CMK (cell line): ENCODE results near the gene ACTA1.
"Not testable (repeated sequence)": the region's sequence is repeated elsewhere in the genome, so short reads cannot be mapped to it uniquely, and the experiment has no call there.

ENCODE experiments used
- DNase-seq: peaks from one replicate; pipeline ENCODE4 v3.0.0-alpha.2; 2010; ENCODE audit warnings: low read depth

ACTA1 gene

DNA sequence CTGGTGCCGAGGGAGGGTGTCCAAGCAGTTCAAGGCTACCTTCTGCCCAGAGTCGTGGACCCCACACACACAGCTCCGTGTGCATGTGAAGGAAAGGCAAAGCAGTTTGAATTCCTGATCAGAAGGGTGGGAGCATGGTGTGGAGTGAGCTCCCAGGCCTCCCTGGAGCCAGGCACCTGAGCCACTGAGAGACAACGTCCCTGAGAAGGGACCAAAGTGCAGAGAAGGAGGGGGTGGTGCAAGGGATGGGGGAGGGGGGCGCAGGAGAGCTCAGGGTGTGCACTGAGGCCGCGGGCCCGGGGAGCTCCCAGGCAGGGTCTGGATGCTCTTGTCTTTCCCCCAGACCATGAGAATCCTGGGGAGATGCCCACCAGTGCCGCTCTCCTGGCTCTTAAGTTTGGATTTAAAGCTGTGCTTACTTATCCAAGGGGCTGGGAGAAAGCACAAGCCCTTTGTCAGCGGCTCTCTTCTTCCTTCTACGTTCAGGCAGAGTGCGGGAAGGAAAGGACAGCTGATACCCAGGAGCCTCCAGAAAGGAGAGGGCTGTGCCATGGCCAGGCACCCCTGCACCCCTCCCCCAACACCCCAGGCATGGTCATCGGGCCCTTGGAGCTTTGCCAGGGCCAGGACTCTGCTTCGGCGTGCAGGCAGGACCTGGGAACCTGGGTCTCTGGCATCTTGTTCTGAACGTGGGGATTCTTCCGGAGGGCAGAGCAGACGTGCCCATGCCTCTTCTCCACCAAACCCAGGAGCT is 24.1 kb downstream of the ACTA1 start:
- no peak for DNase-seq

DNA sequence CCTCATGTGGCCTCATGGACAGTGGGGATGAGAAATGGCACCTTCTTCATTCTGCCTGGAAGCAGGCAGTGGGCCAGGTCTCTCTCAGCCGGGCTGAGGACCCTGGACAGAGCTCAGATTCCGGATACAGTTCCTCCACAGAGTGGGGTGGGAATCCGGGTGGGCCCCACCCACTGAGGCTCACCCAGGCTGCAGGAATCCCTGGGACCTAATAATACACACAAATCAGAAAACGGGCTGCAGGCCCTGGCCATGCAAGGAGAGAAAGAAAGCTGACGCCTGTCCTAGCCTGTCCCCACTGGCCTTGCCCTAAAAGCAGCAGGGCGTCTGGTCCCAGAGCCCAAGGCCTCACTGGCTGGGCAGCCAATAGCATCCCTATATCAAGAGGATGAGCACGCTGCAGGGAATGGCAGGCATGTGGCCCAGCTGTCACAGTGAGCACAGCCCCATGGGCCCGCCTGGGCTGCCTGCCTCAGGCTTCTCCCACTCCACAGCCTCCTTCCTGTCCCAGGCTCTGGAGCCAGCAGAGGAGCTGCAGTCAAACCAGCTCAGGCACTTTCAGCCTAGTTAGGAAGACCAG is 25.3 kb downstream of the ACTA1 start:
- DNase-seq, result no peak

DNA sequence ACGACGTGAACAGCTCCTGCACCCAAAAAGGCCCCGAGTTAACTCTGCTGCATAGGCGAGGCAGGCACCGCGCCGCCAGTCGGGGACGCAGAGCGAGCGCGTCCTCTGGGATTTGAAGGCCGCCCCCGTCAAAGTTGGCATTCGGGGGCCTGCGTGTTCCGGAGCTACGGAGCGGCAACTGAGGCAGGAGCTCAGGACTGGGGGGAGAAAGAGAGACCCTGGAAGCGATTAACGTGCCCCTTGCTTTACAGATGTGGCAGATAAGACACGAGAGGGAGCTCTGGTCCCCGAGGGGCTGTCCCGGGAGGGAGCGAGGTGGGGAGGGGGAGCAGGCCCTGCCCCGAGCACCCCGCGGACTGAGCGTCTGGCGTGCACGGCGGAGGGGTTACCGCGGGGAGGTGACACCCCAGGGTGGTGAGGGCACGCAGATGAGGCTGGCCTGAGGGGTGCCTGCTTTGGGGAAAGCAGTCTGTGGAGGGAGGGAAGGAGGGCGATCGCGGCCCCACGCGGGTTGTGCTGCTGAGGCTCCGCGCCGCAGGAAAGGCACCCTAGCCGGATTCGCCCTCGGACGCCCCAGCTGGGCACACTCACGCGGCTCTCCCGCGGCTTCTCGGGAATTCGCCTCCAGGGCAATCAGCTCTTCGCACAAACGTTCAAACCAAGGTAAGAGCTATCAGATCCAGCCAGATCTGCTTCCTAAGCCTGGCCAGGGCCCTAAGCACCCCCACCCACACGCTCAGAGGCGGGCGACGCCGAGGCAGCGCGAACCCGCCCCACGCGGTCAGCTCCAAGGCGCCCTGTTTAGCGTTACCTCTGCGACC is 26.5 kb downstream of the ACTA1 start:
- DNase-seq, result no peak

DNA sequence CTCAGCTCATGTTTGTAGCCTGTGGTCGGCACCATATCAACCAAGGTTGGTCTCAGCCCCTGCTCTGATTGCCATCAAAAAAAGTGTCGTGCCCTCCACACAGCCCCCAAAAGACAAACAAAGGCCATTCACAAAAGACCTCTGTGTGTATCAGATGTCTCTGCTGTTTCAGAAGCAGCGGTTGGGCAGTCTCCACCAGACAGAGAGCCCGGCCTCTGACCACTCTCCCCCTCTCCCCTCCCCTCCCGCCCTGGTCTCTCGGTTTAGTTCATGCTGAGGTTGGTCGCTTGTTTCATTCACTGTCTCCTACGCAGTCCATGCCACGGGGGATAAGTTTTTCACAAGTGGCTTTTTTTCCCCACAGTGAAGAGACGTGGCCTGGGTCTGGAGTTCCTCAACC is 27.1 kb downstream of the ACTA1 start:
- no peak for DNase-seq

DNA sequence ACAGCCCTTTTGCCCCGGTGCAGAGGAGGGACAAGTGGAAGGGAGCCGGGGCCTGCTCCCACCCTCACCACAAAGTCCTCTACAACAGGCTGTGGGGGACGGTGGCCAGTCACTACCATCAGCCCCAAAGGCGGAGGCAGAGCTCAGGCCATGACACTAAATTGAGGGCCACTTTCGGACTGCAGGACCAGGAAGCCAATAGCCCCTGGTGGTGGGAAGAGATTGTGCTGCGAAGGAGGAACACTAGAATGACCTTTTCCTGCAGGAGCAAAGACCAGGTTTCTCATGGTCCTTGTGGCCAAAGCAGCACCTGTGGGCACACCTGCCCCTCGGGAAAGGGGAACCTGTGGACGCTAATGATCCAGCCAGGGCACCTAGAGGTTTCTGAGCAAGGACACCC is 30.3 kb downstream of the ACTA1 start:
- DNase-seq, result no peak

DNA sequence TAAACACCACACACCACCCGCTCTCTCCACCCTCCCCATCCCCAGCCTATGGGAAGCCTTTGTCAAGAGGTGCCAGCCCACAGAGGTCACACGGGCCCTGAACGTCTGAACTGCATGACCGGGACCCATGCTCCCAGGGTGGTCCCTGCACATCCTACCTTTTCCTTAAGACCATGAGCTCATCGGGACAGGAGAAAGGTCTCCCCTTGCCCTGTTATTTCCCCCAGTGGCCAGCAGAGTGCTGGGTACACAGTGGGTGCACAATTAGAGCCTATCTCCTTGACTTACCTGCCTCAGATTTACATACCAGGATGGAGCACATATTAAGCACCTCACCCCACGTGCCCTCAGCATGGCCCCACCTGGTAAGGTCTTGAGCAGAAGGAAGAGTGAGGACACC is 30.9 kb downstream of the ACTA1 start:
- DNase-seq, result no peak

DNA sequence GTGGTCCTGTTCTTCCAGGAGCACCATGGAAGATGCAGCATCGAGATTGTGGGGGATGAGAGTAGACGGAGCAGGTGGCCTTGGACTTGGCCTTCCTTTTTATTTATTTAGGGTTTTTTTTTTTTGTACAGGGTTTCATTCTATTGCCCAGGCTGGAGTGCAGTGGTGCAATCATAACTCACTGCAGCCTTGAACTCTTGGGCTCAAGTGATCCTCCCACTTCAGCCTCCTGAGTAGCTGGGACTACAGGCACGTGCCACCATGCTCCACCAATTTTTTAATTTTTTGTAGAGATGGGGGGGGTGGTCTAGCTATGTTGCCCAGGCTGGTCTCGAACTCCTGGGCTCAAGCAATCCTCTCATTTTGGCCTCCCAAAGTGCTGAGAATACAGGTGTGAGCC is 31.6 kb downstream of the ACTA1 start:
- DNase-seq, result not testable (repeated sequence)

DNA sequence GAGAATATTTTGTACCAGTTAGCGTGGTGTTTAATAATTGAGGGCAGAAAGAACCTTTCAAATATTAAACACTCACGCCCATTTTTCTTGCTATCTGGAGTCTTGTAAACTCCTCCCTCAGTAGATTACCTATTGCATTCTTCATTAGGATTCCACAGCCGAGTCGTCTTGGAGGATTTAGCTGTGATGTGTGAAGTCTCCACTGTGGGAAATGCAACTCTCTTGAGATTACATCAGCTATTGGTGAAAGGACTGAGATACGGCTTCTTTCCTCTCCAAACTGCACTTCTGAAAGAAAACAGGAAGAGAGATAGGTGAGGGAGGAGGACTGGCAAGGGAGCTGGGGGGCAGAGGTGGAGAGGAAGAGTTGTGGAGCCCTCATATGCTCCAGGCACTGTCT is 36.1 kb downstream of the ACTA1 start:
- DNase-seq, result no peak

DNA sequence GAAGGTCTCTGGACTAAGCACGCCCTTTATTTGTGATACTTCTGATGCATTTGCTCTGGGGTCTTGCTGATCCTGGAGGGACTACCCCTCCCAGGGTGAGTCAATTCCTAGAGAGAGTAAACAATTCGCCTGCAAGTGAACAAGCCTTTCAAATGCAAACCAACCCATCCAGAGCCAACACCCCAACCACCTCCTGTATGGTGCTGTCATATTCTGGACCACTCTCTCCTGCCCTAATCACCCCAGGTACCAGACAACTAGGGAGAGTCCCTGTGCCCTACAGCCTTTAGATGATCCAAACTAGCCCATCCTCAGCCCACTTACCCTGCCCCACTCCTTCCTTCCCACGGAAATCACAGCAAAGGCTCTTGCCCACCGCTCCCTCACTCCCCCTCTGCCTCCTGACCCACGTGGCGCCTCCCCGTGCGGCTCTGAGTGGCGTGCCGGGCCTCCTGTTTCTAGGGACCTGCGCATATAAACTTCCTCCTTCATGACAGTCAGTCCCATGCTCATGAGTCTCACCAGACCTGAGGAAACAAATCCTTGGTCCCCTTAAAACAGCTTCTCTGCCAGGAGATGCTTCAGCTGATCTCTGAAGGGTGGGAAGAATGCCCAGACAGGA is 37.2 kb downstream of the ACTA1 start:
- DNase-seq, result no peak

DNA sequence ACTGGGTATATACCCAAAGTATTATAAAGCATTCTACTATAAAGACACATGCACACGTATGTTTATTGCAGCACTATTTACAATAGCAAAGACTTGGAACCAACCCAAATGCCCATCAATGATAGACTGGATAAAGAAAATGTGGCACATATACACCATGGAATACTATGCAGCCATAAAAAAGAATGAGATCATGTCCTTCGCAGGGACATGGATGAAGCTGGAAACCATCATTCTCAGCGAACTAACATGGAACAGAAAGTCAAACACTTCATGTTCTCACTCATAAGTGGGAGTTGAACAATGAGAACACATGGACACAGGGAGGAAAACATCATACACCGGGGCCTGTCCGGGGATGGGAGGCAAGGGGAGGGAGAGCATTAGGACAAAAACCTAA is 39.4 kb downstream of the ACTA1 start:
- not testable (repeated sequence) for DNase-seq

DNA sequence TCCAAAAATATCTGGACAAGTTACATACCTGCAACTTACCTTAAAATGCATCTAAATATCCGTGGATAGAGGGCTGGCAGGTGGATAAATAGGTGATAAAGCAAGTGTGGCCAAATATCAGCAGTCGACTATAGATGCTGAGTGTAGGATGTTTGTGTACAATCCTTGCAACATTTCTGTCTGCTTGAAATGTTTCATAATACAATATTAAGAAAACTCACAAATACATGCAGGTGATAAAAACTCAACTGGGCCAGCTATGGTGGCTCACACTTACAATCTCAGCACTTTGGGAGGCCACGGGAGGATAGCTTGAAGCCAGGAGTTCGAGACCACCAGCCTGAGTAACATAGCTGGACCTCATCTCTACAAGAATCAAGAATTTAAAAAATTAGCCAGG is 41.0 kb downstream of the ACTA1 start:
- DNase-seq, result no peak

DNA sequence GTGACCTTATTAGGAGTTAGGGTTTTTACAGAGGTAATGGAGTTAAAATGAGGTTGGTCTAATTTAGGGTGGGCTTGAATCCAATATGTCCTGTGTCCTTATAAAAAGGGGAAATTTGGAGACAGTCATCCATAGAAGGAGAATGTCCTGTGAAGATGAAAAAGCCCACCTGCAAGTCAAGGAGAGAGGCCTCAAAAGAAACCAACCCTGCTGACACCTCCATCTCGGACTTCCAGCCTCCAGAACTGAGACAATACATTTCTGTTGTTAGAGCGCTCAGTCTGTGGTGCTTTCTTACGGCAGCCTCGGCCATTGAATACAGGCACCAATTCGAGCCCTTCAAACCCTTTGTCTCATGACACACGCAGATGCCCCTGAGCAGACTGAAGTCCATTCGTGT is 43.8 kb downstream of the ACTA1 start:
- DNase-seq, result no peak

DNA sequence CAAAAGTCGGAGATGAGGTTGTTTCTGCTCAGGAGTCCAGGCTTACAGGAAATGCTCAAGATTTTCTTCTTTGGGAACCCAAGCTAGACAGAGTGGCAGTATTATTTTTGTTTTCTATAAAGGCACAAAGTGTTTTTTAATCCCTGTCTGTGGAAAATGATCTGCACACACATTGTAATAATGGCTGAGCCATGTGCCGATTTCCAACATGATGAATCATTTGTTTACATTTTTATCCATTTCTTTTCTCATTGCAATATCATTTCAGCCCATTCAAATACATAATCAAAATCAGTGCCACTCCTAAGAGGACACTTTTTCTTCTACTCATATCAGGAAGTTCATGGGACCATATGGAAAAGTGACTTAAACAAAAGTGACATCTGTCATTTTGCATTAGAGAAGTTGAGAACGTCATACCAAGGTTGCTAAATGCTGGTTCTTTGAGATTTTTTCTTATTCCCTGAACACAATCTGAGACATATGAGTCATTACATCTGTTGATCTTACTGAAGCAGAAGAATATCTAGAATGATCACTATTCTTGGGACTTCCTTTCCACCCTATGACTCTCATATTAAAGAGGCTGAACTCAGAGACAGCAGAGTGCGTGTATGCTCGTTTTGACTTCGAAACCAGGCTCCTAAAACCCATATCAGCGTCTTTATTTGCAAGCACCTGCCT is 44.9 kb downstream of the ACTA1 start:
- no peak for DNase-seq

DNA sequence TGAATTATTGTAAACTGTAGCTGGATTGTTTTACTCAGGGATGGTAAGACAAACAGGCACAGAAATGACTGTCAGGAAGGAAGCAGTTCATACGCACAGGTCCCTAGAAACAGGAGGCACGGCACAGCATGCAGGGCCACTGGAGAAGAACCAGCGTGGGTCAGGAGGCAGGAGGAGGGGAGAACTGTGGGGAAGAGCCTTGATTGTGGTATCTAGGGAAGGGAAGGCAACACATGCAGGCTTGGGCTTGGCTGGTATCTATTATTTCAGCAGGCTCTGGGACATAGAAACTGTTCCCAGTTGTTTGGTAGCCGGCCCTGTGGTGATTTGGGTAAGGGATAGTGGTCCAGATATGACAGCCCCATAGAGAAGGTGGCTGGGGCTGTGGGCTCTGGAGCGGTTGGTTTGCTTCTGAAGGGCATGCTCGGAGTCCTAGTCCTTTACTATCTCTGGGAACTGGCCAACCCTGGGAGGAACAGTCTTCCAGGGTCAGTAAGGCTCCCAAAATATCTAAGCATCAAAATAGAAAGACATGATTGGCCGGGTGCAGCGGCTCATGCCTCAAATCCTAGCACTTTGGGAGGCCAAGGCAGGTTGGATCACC is 47.9 kb downstream of the ACTA1 start:
- no peak for DNase-seq

DNA sequence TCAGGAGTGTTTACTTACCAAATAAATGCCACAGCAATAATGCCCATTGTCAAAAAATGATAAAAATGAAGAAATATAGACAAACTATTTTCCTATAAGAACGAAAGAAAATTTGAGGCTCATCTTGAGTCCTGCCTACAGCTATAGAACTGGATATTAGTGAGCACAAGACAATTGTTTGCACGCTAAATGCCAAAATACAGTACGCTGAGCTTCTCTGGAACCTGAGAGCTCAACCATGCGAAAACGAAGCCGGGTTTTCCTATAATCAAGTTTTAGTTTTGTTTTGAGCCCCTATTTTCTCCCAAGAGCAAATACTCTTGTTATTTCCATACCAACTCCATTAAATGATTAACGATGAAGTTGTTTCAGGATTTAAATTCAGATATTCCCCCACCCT is 49.1 kb downstream of the ACTA1 start:
- no peak for DNase-seq

DNA sequence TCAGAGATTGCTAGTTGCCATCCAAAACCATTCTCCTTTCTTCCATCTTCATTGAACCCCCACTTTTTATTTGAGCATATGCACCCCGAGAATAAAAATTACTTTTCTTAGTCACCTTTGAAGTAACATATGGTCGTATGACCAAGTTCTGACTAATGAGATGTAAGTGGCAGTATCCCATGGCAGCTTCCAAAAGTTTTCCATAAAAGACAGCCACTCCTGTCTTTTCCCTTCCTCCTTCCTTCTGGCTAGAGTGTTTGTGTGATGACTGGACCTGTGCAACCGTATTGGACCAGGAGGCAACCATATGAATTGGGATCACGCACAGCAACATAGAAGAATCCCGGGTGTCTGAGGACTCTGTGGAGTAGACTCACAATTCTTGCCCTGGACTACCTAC is 49.9 kb downstream of the ACTA1 start:
- no peak for DNase-seq

DNA sequence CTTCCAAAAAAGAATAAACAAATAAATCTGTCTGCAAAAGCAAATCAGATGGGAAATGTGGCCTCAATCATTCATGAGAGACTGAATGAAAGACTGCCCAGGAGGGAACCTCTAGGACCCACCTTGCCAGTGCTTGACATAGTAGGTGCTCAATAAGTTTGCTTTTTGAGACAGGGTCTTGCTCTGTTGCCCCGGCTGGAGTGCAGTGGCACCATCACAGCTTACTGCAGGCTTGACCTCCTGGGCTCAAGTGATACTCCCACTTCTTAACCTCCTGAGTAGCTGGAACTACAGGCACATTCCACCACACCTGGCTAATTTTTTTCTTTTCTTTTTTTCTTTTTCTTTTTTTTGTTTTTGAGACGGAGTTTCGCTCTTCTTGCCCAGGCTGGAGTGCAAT is 50.7 kb downstream of the ACTA1 start:
- no peak for DNase-seq
